GM19372 (cell line): ENCODE measurements around the gene STOX2.

Experiments
- ATAC-seq: cut with Tn5 transposase; IDR thresholded peaks from one replicate; pipeline ENCODE4 v1.9.1; 2021; ENCODE audit warnings: mild to moderate bottlenecking, low read depth, moderate library complexity; ENCODE audit not compliant: unreplicated experiment

STOX2 gene

GRCh38 chr4:184066584-184067300 lies 161.6 kb downstream of the STOX2 start:
- no peak for ATAC-seq

- ATAC-seq: no peak
These were observed 162.9 kb downstream of the STOX2 start for GRCh38 chr4:184067931-184068554.
